OCI-LY1 (cell line): ENCODE results near the gene TOX2.

Source experiments
- EZH2 ChIP-seq: fragments of 200-600 bp; sonication (generic), shearing (Covaris generic); IDR thresholded peaks from 2 replicates; pipeline ENCODE4 v1.8.0; 2017; ENCODE audit warnings: borderline replicate concordance, mixed run types, mild to moderate bottlenecking, antibody characterized with exemption, low read length, moderate library complexity, mixed read lengths
- TF ChIP-seq, protein P1 (sequence below): fragments of 200-600 bp; sonication (generic), shearing (Covaris generic); IDR thresholded peaks from 2 replicates; pipeline ENCODE4 v1.5.1; 2017; ENCODE audit warnings: mild to moderate bottlenecking, antibody characterized with exemption, low read length, moderate library complexity, mixed read lengths

DNA sequence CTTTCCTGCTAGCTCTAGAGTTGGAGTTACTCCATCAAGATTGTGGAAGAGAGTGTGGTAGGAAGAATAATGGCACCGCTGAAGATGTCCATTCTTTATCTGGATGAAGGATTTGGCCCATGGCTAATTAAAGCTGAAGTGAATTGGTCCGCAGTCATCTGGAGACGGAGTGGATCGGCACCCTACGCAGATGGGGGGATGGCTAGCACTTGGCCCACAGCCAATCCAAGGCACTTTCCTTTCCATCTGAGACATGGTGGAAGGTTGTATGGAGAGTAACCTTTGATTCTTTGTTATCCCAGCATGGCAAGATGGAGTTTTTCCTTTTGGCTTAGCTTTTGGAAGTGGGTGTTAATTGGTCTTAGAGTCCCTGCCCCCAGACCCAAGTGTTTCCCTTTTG lies 184.0 kb downstream of the TOX2 start:
- no peak for TF ChIP-seq EZH2
- TF ChIP-seq, protein P1, sequence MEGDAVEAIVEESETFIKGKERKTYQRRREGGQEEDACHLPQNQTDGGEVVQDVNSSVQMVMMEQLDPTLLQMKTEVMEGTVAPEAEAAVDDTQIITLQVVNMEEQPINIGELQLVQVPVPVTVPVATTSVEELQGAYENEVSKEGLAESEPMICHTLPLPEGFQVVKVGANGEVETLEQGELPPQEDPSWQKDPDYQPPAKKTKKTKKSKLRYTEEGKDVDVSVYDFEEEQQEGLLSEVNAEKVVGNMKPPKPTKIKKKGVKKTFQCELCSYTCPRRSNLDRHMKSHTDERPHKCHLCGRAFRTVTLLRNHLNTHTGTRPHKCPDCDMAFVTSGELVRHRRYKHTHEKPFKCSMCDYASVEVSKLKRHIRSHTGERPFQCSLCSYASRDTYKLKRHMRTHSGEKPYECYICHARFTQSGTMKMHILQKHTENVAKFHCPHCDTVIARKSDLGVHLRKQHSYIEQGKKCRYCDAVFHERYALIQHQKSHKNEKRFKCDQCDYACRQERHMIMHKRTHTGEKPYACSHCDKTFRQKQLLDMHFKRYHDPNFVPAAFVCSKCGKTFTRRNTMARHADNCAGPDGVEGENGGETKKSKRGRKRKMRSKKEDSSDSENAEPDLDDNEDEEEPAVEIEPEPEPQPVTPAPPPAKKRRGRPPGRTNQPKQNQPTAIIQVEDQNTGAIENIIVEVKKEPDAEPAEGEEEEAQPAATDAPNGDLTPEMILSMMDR = no peak
